ENCODE data around the gene STOML1. TPM values are rescaled to one million over a fixed set of nuclear protein-coding genes. Genes with fewer than 3 reads are reported as not detected.
"Not testable (repeated sequence)": the region's sequence is repeated elsewhere in the genome, so short reads cannot be mapped to it uniquely, and the experiment has no call there.

Gene STOML1
- total RNA-seq, 1 experiment from 2014 or later = 5.0 TPM

- DNase-seq (ENCODE audit: low read depth, low spot score) = no peak
- Histone ChIP-seq H3K4me2 (ENCODE audit: low read length) (no peak overlapping the region), H2AFZ (ENCODE audit: low read depth, low read length, poor library complexity, severe bottlenecking) (no peak overlapping the region), H3K79me2 (ENCODE audit: insufficient read depth, low read length) (no peaks in the 10 kb centered on the region), H3K27me3 (ENCODE audit: insufficient read depth, low read length) (no peaks in the 10 kb centered on the region), H3K4me3 (replicated peaks in 1 of 2; ENCODE audit: low read depth in 1 of 2, low read length in 2 of 2) (no peak overlapping the region), H3K27ac (ENCODE audit: low read depth, low read length) (no peak overlapping the region), H3K9me2 (ENCODE audit: insufficient read depth) (no peaks in the 10 kb centered on the region), H3K36me3 (ENCODE audit: control insufficient read depth in 1 of 2, insufficient read depth in 2 of 2, low read length in 2 of 2) (no peaks in the 10 kb centered on the region), H3K9ac (ENCODE audit: low read length) (no peak overlapping the region), H3K9me3 (ENCODE audit: control insufficient read depth in 1 of 2, insufficient read depth in 1 of 2, low read depth in 1 of 2, low read length in 2 of 2) (no peaks in the 10 kb centered on the region), H4K20me1 (ENCODE audit: insufficient read depth) (no peaks in the 10 kb centered on the region), H3K4me1 (ENCODE audit: control insufficient read depth in 1 of 2, insufficient read depth in 2 of 2, low read length in 2 of 2) (peaks cover 10 to 21% of the 10 kb centered on the region in 2 experiments)
- ChIA-PET CTCF (interaction anchor here (1.4 to 4.1 kb wide), 2 partner anchors 9 to 11 kb away, joined by 3 to 23 read pairs; no protein-coding TSS in a partner anchor), POLR2A (no interaction called here), RAD21 (ENCODE audit: low non-redundant PET in 1 of 2, low total read pairs in 2 of 2, uncharacterized antibody in 2 of 2, unreplicated experiment in 2 of 2) (no interaction called here)
- no TSS peak for BruUV-seq (replicated peaks)
- no peak for TF ChIP-seq REST (IDR thresholded peaks at IDR 0.05; ENCODE audit: low read depth)
- no peak for ATAC-seq
- intact Hi-C loops (cut with micrococcal nuclease) = no loop called here
Observed at GRCh38 chr15:73962433-73962832, 29.7 kb downstream of the STOML1 start.

DNA sequence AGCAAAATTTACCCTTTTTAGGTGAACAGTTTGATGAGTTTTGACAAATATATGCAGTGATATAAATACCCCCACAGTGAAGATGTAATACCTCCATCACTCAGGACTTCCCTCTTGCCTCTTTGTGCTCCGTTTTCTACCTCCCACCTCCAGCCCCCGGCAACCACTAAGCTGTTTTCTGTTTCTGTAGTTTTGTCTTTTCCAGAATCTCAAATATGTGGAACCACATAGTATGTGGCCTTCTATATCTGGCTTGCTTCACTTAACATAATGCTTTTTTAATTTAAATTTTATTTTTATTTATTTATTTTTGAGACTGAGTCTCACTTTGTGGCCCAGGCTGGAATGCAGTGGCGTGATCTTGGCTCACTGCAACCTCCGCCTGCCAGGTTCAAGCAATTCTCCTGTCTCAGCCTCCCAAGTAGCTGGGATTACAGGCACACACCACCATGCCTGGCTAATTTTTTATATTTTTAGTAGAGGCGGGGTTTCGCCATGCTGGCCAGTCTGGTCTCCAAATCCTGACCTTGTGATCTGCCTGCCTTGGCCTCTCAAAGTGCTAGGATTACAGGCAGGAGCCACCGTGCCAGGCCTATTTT lies 31.5 kb downstream of the STOML1 start:
- H3K4me3 ChIP-seq (replicated peaks in 1 of 2; ENCODE audit: low read depth in 1 of 2, low read length in 2 of 2); H4K20me1 ChIP-seq (ENCODE audit: insufficient read depth); ATAC-seq; H3K9me2 ChIP-seq (ENCODE audit: insufficient read depth); DNase-seq (ENCODE audit: low read depth, low spot score); H3K36me3 ChIP-seq (ENCODE audit: control insufficient read depth in 1 of 2, insufficient read depth in 2 of 2, low read length in 2 of 2); POLR2A ChIA-PET; H3K79me2 ChIP-seq (ENCODE audit: insufficient read depth, low read length); RAD21 ChIA-PET (ENCODE audit: low non-redundant PET in 1 of 2, low total read pairs in 2 of 2, uncharacterized antibody in 2 of 2, unreplicated experiment in 2 of 2); H3K4me2 ChIP-seq (ENCODE audit: low read length); H3K27ac ChIP-seq (ENCODE audit: low read depth, low read length); H3K9ac ChIP-seq (ENCODE audit: low read length); intact Hi-C loops (cut with micrococcal nuclease); H3K27me3 ChIP-seq (ENCODE audit: insufficient read depth, low read length); BruUV-seq (replicated peaks); H2AFZ ChIP-seq (ENCODE audit: low read depth, low read length, poor library complexity, severe bottlenecking); H3K9me3 ChIP-seq (ENCODE audit: control insufficient read depth in 1 of 2, insufficient read depth in 1 of 2, low read depth in 1 of 2, low read length in 2 of 2): not testable (repeated sequence)
- H3K4me1 ChIP-seq (ENCODE audit: control insufficient read depth in 1 of 2, insufficient read depth in 2 of 2, low read length in 2 of 2) = peaks cover 21 to 39% of the 10 kb centered on the region in 2 experiments
- CTCF ChIA-PET = interaction anchor here (1.4 to 2.6 kb wide), 3 partner anchors 9 to 12 kb away, joined by 4 to 8 read pairs (median 8); no protein-coding TSS in a partner anchor

Data from HCT116 (cell line).